ENCODE data around the gene COL5A1.

The COL5A1 gene

GRCh38 chr9:134871697-134872340 lies 230.2 kb downstream of the COL5A1 start:
- DNase-seq (ENCODE audit: low read depth in 2 of 2), result no peak

- DNase-seq (ENCODE audit: low read depth in 2 of 2), result no peak
Observed at GRCh38 chr9:134872482-134873231, 231.1 kb downstream of the COL5A1 start.

GRCh38 chr9:134875371-134875770 lies 233.8 kb downstream of the COL5A1 start:
- DNase-seq (ENCODE audit: low read depth in 2 of 2), result no peak

GRCh38 chr9:134877541-134877940 lies 235.9 kb downstream of the COL5A1 start:
- DNase-seq (ENCODE audit: low read depth in 2 of 2), result no peak

GRCh38 chr9:134879664-134880483 lies 238.3 kb downstream of the COL5A1 start:
- no peak for DNase-seq (ENCODE audit: low read depth in 2 of 2)

GRCh38 chr9:134880484-134881312 lies 239.1 kb downstream of the COL5A1 start, which contains the start of gene FCN2:
Gene FCN2 (plus strand): TSS chr9:134880810. CDS start chr9:134880822, 12 bp downstream.
- DNase-seq (ENCODE audit: low read depth in 2 of 2), result no peak

- no peak for DNase-seq (ENCODE audit: low read depth in 2 of 2)
Observed at GRCh38 chr9:134881313-134881670, 239.7 kb downstream of the COL5A1 start.

GRCh38 chr9:134882204-134882785 lies 240.7 kb downstream of the COL5A1 start:
- DNase-seq (ENCODE audit: low read depth in 2 of 2), result no peak

GRCh38 chr9:134883040-134883782 lies 241.6 kb downstream of the COL5A1 start:
- DNase-seq (ENCODE audit: low read depth in 2 of 2), result no peak

- DNase-seq (ENCODE audit: low read depth in 2 of 2), result no peak
Observed at GRCh38 chr9:134884492-134884891, 242.9 kb downstream of the COL5A1 start.

- no peak for DNase-seq (ENCODE audit: low read depth in 2 of 2)
Observed at GRCh38 chr9:134885001-134885678, 243.5 kb downstream of the COL5A1 start.

GRCh38 chr9:134885679-134886412 lies 244.2 kb downstream of the COL5A1 start:
- DNase-seq (ENCODE audit: low read depth in 2 of 2), result no peak

GRCh38 chr9:134886413-134886913 lies 244.9 kb downstream of the COL5A1 start:
- DNase-seq (ENCODE audit: low read depth in 2 of 2), result no peak

GRCh38 chr9:134887219-134887618 lies 245.6 kb downstream of the COL5A1 start:
- DNase-seq (ENCODE audit: low read depth in 2 of 2), result no peak

- DNase-seq (ENCODE audit: low read depth in 2 of 2), result no peak
Observed at GRCh38 chr9:134887686-134888602, 246.3 kb downstream of the COL5A1 start.

GRCh38 chr9:134888603-134889190 lies 247.1 kb downstream of the COL5A1 start:
- DNase-seq (ENCODE audit: low read depth in 2 of 2), result no peak

- DNase-seq (ENCODE audit: low read depth in 2 of 2), result no peak
Observed at GRCh38 chr9:134889386-134890154, 248.0 kb downstream of the COL5A1 start.
